LNCaP clone FGC (cell line): ENCODE data around the gene CTDP1.

ENCODE experiments used
- DNase-seq: peaks from one replicate; pipeline ENCODE4 v3.0.0-alpha.2; 2011; ENCODE audit warnings: low read depth
- H3K4me3 ChIP-seq: 2 replicates; pipeline ENCODE4 v1.5.1; 2011; ENCODE audit warnings: mild to moderate bottlenecking, low read depth, low read length, control low read depth
- TF ChIP-seq, protein P1 (sequence below): IDR thresholded peaks from 2 replicates; pipeline ENCODE4 v1.5.1; 2012; ENCODE audit warnings: mild to moderate bottlenecking; ENCODE audit not compliant: control insufficient read depth, insufficient read depth; ENCODE audit errors: extremely low read depth

CTDP1 gene

GRCh38 chr18:79659733-79660132 lies 19.9 kb upstream of the CTDP1 start:
- H3K4me3 ChIP-seq, result no peak overlapping the region
- TF ChIP-seq, protein P1, sequence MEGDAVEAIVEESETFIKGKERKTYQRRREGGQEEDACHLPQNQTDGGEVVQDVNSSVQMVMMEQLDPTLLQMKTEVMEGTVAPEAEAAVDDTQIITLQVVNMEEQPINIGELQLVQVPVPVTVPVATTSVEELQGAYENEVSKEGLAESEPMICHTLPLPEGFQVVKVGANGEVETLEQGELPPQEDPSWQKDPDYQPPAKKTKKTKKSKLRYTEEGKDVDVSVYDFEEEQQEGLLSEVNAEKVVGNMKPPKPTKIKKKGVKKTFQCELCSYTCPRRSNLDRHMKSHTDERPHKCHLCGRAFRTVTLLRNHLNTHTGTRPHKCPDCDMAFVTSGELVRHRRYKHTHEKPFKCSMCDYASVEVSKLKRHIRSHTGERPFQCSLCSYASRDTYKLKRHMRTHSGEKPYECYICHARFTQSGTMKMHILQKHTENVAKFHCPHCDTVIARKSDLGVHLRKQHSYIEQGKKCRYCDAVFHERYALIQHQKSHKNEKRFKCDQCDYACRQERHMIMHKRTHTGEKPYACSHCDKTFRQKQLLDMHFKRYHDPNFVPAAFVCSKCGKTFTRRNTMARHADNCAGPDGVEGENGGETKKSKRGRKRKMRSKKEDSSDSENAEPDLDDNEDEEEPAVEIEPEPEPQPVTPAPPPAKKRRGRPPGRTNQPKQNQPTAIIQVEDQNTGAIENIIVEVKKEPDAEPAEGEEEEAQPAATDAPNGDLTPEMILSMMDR, result no peak
- no peak for DNase-seq

DNA sequence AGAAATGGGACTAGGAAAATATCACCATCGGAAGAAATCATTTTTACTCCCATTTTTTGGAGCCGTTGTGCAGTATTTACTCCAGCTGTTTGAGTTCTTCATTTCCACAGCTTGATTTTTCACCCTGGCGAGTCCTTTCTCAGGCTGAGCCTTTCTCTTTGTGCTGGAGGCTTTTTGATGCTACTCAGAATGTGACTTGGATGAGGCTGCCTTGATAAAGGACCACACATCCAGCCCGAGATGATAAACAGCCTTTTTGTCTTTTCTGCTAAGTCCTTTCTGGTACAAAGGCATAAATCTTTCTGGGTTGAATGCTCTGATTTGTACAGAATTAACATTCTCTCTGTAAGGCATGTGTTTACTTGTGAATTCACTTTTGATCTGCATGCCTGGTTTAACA lies 17.6 kb upstream of the CTDP1 start:
- no peak for DNase-seq
- no peak overlapping the region for H3K4me3 ChIP-seq
- TF ChIP-seq, protein P1, result no peak

- TF ChIP-seq, protein P1, result no peak
- H3K4me3 ChIP-seq, result no peak overlapping the region
- DNase-seq, result no peak
Measured at GRCh38 chr18:79662439-79662838, 17.2 kb upstream of the CTDP1 start.

DNA sequence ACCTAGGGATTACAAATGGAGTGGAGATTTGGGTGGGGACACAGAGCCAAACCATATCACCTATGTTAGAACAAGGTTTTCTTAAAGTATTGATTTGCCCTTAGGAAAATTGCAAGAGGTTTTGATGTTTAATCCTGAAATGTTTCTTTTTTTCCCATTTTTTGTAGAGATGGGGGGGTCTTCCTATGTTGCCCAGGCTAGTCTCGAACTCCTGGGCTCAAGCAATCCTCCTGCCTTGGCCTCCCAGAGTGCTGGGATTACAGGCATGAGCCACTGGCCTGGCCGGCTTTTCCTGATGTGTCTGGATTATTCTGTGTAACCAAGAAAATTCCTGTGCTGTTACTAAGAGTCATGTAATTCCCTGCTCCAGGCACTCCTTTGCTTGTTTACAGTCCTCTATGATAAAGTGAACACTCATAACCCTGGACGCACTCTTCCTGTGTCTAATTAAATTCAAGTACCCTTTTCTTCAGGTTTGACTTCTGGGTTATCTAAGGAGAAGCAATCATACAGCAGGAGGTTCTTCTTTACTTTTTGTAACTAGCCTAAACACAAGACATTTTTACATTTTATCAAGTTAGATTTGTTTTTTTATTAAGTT lies 15.0 kb upstream of the CTDP1 start:
- TF ChIP-seq, protein P1, result no peak
- H3K4me3 ChIP-seq, result no peak overlapping the region
- no peak for DNase-seq

DNA sequence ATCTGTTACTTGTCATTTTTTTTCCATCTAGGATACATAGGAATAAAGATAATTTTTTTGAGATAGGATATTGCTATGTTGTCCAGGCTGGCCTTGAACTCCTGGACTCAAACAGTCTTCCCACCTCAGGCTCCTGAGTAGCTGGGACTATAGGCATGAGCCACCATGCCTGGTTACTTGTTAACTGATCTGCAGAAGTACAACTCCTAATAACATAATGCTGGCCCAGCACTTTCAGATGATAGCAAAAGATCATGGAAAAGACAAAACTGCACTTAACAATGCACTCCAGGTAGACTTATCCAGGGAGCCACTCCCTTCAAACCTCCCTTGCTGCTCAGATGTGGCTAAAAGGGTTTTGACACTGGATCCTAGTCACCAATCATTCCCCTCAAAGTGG lies 11.4 kb upstream of the CTDP1 start:
- no peak overlapping the region for H3K4me3 ChIP-seq
- TF ChIP-seq, protein P1, result no peak
- no peak for DNase-seq

GRCh38 chr18:79672490-79673276 lies 6.9 kb upstream of the CTDP1 start:
- TF ChIP-seq, protein P1, result no peak
- no peak overlapping the region for H3K4me3 ChIP-seq
- no peak for DNase-seq
